Skin of body (tissue), 2 donors: ENCODE data around the gene ULBP1. TPM values are rescaled to one million over a fixed set of nuclear protein-coding genes. Genes with fewer than 3 reads are reported as not detected.
"Not testable (repeated sequence)": the region's sequence is repeated elsewhere in the genome, so short reads cannot be mapped to it uniquely, and the experiment has no call there.

ENCODE experiments used
- DNase-seq: peaks from one replicate; lab custom pipeline; 2025; lab: John Stamatoyannopoulos, UW
- total RNA-seq: library from RNA; depleted of rRNA; stranded (reverse); fragments of >200 nt; gene quantifications from one replicate; pipeline ENCODE4 v1.2.3, GENCODE V29; 2014

Gene ULBP1
- total RNA-seq, 1 donor from 2014 or later, result 0.69 TPM

- peak; percentile 85 for DNase-seq
These were observed 41.3 kb downstream of the ULBP1 start for GRCh38 chr6:150004783-150005717.

- DNase-seq, result no peak
These were observed 42.3 kb downstream of the ULBP1 start for GRCh38 chr6:150005761-150006651.

DNA sequence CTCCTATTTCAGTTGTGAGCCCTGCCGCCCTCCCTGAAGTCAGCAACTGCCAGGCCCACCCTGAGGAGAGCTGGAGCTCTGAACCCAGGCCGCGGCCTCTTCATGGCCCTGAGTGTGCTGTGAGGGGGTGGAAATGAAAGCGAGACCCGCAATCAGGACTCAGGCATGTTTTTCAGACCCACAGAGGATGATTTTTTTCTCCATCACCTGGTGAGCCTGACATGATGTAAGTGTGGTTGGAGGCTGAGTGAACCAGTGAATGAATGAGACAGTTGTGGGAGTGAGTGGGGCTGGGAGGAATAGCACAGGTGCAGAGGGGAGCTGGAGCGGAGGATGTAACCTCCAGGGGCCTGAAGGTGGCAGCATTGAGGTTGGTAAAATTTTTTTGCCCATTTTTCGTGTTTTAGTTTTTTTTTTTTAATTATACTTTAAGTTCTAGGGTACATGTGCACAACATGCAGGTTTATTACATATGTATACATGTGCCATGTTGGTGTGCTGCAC is 43.3 kb downstream of the ULBP1 start:
- DNase-seq, result no peak

GRCh38 chr6:150008588-150008987 is 44.8 kb downstream of the ULBP1 start:
- DNase-seq, result no peak

- not testable (repeated sequence) for DNase-seq
These were observed 49.4 kb downstream of the ULBP1 start for GRCh38 chr6:150012846-150013784.

GRCh38 chr6:150013785-150014622 is 50.3 kb downstream of the ULBP1 start:
- not testable (repeated sequence) for DNase-seq

GRCh38 chr6:150014623-150015280 is 51.0 kb downstream of the ULBP1 start:
- not testable (repeated sequence) for DNase-seq

- not testable (repeated sequence) for DNase-seq
These were observed 51.7 kb downstream of the ULBP1 start for GRCh38 chr6:150015281-150016001.

DNA sequence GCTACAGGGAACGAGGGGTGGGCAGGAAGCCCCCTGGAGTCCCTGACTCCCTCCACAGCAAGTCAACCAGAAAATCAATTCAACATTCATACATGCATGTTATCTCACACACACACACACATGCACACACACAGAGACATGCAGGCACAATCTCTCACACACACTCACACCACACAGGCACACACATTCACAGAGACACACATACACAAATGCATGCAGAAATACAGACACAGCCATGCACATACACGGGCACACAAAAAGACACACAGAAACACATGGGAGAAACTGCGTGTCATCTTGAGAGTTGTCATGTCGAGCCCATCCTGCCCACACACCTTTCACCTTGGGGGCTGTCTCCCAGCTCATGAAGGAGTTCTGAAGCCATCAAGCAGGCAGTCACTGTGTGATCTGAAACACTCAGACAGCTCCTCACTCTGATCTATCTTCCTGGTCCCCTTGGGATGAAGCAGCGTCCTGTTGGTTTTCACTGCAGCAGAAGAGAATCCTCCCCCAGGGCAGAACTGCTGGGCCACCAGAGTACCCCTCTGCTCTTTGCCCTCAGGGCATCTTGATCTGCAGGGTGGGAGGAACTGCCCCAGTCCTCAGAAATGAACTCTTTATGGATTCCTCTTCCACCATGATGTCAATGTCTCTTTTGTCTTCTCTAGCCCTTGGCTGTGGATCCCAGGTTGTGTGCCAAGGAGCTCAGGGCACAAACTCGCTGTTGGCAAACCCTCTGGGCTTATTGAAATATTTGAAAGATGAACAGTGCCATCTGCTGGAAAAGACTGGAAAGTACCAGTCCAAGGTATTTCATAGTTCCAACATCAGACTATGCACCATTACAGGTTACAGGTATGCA is 52.8 kb downstream of the ULBP1 start:
- no peak for DNase-seq

- not testable (repeated sequence) for DNase-seq
These were observed 53.4 kb downstream of the ULBP1 start for GRCh38 chr6:150017186-150017521.

GRCh38 chr6:150018846-150019580 is 55.3 kb downstream of the ULBP1 start:
- no peak for DNase-seq

DNA sequence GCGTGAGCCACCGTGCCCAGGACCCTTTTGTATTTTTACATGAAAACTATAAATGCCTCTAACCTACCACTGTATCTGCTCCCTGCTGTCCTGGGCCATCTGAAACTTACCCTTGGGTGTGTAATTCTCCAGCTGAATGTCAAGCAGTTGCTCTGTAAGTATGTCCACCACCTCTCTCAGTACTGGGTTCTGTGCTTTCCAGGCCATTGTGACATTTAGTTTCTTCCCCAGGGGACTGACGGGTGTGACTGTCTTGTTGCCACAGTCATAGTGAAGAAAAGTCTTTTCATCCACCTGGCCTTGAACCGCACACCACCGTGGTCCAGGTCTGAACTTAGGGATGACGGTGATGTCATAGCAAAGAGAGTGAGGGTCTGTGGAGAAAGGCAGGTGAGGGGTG is 58.1 kb downstream of the ULBP1 start:
- DNase-seq, result not testable (repeated sequence)

Other genes with a start within 250 kb of the ULBP1 start
- gene LATS1, start 245.8 kb upstream of the ULBP1 start, total RNA-seq, result 24.0 TPM
- 17.8 TPM for gene NUP43, start 217.4 kb upstream of the ULBP1 start, total RNA-seq
- 52.4 TPM for gene PCMT1, start 214.2 kb upstream of the ULBP1 start, total RNA-seq
- gene LRP11, start 99.6 kb upstream of the ULBP1 start, total RNA-seq, result 29.1 TPM
- 3.3 TPM for gene RAET1E, start 65.8 kb upstream of the ULBP1 start, total RNA-seq
- 0.79 TPM for gene RAET1G, start 40.8 kb upstream of the ULBP1 start, total RNA-seq
- 0.89 TPM for gene ULBP2, start 21.9 kb upstream of the ULBP1 start, total RNA-seq
- 2.8 TPM for gene RAET1L, start 61.6 kb downstream of the ULBP1 start, total RNA-seq
- gene ULBP3, start 105.2 kb downstream of the ULBP1 start, total RNA-seq, result 3.9 TPM
- 18.3 TPM for gene PPP1R14C, start 179.1 kb downstream of the ULBP1 start, total RNA-seq